ENCODE data around the gene BCAR3.

Gene BCAR3

GRCh38 chr1:93620841-93621210, 60.8 kb downstream of the BCAR3 start:
- Histone ChIP-seq H3K36me3 (ENCODE audit: low read length) (no peaks in the 10 kb centered on the region), H3K4me3 (ENCODE audit: insufficient read depth, low read length, poor library complexity, severe bottlenecking) (no peak overlapping the region), H3K79me2 (ENCODE audit: insufficient read depth, low read length) (no peaks in the 10 kb centered on the region), H2AFZ (ENCODE audit: low read depth, low read length, severe bottlenecking) (no peak overlapping the region), H3K9me2 (replicated peaks; ENCODE audit: insufficient read depth, low read length) (no peaks in the 10 kb centered on the region), H3K27me3 (ENCODE audit: low read length) (no peaks in the 10 kb centered on the region), H3F3A (ENCODE audit: insufficient read depth) (no peaks in the 10 kb centered on the region), H3K9ac (ENCODE audit: low read length) (no peak overlapping the region), H3K27ac (ENCODE audit: low read depth, low read length) (no peak overlapping the region), H3K9me3 (ENCODE audit: insufficient read depth, low read length) (no peaks in the 10 kb centered on the region), H4K20me1 (ENCODE audit: low read depth, low read length) (no peaks in the 10 kb centered on the region), H3K4me2 (ENCODE audit: low read depth, low read length, poor library complexity, severe bottlenecking) (no peak overlapping the region)
- no peak for TF ChIP-seq EZH2phosphoT487 (conservative IDR thresholded peaks at IDR 0.05; ENCODE audit: low read length)
- TF ChIP-seq CTCF (IDR thresholded peaks at IDR 0.05; ENCODE audit: insufficient read depth, low read length, poor library complexity, severe bottlenecking): no peak

- no peak overlapping the region for H3K27ac ChIP-seq (ENCODE audit: low read depth, low read length)
- H3F3A ChIP-seq (ENCODE audit: insufficient read depth): no peaks in the 10 kb centered on the region
- H3K9ac ChIP-seq (ENCODE audit: low read length): no peak overlapping the region
- H4K20me1 ChIP-seq (ENCODE audit: low read depth, low read length): no peaks in the 10 kb centered on the region
- no peak overlapping the region for H2AFZ ChIP-seq (ENCODE audit: low read depth, low read length, severe bottlenecking)
- no peaks in the 10 kb centered on the region for H3K9me3 ChIP-seq (ENCODE audit: insufficient read depth, low read length)
- no peak for TF ChIP-seq EZH2phosphoT487 (conservative IDR thresholded peaks at IDR 0.05; ENCODE audit: low read length)
- H3K9me2 ChIP-seq (replicated peaks; ENCODE audit: insufficient read depth, low read length): no peaks in the 10 kb centered on the region
- no peaks in the 10 kb centered on the region for H3K36me3 ChIP-seq (ENCODE audit: low read length)
- no peaks in the 10 kb centered on the region for H3K79me2 ChIP-seq (ENCODE audit: insufficient read depth, low read length)
- H3K4me3 ChIP-seq (ENCODE audit: insufficient read depth, low read length, poor library complexity, severe bottlenecking): no peak overlapping the region
- no peak overlapping the region for H3K4me2 ChIP-seq (ENCODE audit: low read depth, low read length, poor library complexity, severe bottlenecking)
- no peaks in the 10 kb centered on the region for H3K27me3 ChIP-seq (ENCODE audit: low read length)
Measured at GRCh38 chr1:93620172-93620840, 61.3 kb downstream of the BCAR3 start.

GRCh38 chr1:93619507-93620171, 62.0 kb downstream of the BCAR3 start:
- H3K36me3 ChIP-seq (ENCODE audit: low read length): no peaks in the 10 kb centered on the region
- no peaks in the 10 kb centered on the region for H4K20me1 ChIP-seq (ENCODE audit: low read depth, low read length)

More at GRCh38 chr1:93619507-93620171, 62.0 kb downstream of the BCAR3 start:
- H3K9me3 ChIP-seq (ENCODE audit: insufficient read depth, low read length): no peaks in the 10 kb centered on the region
- no peak overlapping the region for H3K9ac ChIP-seq (ENCODE audit: low read length)
- no peaks in the 10 kb centered on the region for H3K79me2 ChIP-seq (ENCODE audit: insufficient read depth, low read length)
- H3F3A ChIP-seq (ENCODE audit: insufficient read depth): no peaks in the 10 kb centered on the region
- H3K27ac ChIP-seq (ENCODE audit: low read depth, low read length): no peak overlapping the region
- no peaks in the 10 kb centered on the region for H3K27me3 ChIP-seq (ENCODE audit: low read length)
- no peak overlapping the region for H3K4me2 ChIP-seq (ENCODE audit: low read depth, low read length, poor library complexity, severe bottlenecking)
- TF ChIP-seq EZH2phosphoT487 (conservative IDR thresholded peaks at IDR 0.05; ENCODE audit: low read length): no peak
- TF ChIP-seq CTCF (IDR thresholded peaks at IDR 0.05; ENCODE audit: insufficient read depth, low read length, poor library complexity, severe bottlenecking): peak; percentile 11
- H2AFZ ChIP-seq (ENCODE audit: low read depth, low read length, severe bottlenecking): no peak overlapping the region
- H3K4me3 ChIP-seq (ENCODE audit: insufficient read depth, low read length, poor library complexity, severe bottlenecking): no peak overlapping the region
- H3K9me2 ChIP-seq (replicated peaks; ENCODE audit: insufficient read depth, low read length): no peaks in the 10 kb centered on the region

All from SU-DHL-6 (cell line).